Left kidney (tissue), 2 donors: ENCODE data around the gene MYPN. TPM values are rescaled to one million over a fixed set of nuclear protein-coding genes. Genes with fewer than 3 reads are reported as not detected.

ENCODE experiments used
- DNase-seq: peaks from one replicate; pipeline ENCODE4 v3.0.0-alpha.2; 2013
- polyA plus RNA-seq: library from polyadenylated mRNA; unstranded; fragments of 120-200 nt; gene quantifications from one replicate; pipeline ENCODE4 v1.2.1, GENCODE V29; 2013; ENCODE audit not compliant: insufficient read length

MYPN gene
- polyA plus RNA-seq, 1 donor: 0.03 TPM

GRCh38 chr10:68095153-68095552 is 14.1 kb upstream of the MYPN start:
- DNase-seq: no peak

GRCh38 chr10:68096913-68097516 is 12.3 kb upstream of the MYPN start:
- no peak for DNase-seq

- no peak for DNase-seq
Measured at GRCh38 chr10:68099736-68100135, 9.6 kb upstream of the MYPN start.

- DNase-seq: no peak
Measured at GRCh38 chr10:68101066-68101465, 8.2 kb upstream of the MYPN start.

DNA sequence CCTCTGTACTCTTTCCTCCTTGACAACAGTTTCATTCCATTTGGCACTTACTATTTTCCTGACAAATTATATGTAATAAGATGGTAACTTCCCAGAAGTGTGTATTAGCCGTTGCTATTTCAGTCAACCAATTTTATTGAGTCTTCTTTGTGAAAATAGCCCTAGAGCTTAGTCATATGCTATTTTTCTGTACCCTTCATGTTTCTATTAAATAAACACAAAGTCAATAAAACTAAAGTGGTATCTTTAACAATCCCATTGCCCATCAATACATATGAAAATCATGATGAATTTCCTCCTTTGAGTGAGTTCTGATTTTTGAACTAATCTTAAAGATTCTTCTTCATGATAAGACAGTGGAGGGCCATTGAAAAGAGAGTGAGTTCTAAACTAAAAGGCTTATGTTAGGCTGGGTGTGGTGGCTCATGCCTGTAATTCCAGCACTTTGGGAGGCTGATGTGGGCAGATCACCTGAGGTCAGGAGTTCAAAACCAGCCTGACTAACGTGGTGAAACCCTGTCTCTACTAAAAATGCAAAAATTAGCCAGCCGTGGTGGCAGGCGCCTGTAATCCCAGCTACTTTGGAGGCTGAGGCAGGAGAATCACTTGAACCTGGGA is 5.9 kb upstream of the MYPN start:
- DNase-seq: no peak

- DNase-seq: no peak
Measured at GRCh38 chr10:68103901-68104300, 5.4 kb upstream of the MYPN start.

GRCh38 chr10:68105820-68106219 is 3.5 kb upstream of the MYPN start:
- DNase-seq: no peak

DNA sequence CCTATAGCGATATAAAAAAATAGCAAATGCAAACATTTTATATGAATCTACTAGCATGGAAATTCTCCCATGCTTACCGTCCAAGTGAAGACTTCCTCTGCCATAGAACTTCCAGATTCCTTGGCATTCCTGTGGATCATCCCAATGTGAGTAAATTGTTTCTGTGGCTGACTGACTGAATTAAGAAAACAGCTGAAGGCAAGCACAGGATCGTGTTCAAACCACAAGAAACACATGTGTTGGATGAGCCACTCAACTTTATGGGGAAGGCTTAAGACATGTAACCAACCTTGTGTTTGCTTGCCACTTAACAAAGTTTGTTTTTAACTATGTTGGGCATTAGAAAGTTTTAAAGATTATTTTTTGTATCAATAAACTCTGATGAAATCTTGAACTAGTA is 2.6 kb upstream of the MYPN start:
- DNase-seq: no peak

DNA sequence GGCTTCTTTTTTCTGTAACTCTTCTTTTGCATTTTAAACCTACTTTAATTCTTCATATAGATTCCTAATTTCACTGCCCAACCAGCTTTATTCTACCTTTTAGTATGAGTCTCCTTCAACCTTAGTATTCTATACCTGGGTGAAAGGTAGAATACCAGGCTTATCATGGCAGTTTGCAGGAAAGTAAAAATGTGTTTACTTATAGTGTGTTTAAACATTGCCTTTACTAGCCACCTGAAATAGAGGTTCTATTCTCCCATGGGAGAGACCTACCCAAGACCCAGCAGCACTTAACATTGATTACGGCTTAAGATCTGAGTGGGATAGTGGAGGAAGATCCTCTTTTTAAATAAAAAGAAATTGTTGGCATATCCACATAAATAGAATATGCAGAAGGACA is 1.6 kb upstream of the MYPN start:
- no peak for DNase-seq

GRCh38 chr10:68108051-68108450 is 1.2 kb upstream of the MYPN start:
- DNase-seq: no peak

GRCh38 chr10:68108653-68109052 is 635 bp upstream of the MYPN start:
- DNase-seq: no peak

DNA sequence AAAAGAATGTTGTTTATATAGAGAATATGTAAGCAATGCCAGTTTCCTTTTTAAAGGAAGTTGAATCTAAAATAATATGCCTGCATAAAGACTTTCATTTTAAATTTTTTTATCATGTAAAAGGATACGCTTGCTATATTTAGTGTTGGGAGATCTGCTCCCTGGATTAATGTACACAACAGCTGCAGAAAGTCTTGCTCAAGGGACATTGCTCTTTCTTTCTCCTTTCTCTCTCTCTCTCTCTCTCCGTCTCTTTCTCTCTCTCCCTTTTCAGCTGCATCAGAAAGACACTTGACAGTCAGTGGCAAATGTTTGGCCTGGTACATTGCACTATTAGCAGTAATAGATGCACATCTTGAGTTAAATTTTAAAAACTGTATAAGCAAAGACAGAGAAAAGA is 739 bp downstream of the MYPN start:
- no peak for DNase-seq

DNA sequence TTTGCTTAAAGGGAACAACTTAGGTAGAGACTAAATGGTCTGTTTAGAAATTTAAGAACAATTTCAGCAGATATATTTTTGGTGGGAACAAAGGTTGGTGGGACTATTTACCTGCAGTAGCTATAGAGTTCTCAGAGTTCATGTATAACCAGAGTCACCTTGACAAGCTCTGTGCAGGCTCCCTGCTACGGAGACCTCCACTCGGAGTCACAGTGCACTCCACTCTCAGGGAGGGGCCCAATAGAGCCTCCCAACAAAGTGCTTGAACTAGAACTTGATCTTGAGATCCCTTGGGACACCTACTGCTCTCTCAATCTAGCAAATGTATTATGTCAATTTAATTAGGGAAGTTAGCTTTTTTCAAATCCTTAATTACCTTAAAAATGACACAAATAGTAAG is 2.3 kb downstream of the MYPN start:
- DNase-seq: no peak

DNA sequence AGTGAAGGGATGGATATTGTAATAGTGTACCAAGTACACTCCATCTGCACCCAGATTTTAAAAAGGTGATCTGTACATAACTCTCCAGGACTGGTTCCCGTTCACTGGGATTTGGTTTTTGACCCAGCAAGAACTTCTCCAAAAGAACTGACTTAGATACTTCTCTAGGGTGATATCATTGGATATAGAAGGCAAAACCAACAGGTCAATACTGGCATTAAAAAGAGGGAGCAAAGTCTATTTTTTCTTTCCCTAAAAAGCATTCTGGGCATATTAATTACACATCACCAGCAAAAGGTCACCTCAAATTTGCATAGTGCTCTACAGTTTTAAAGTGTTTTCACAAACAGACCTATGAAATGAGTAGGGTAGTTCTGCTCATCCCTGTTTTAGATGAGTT is 3.5 kb downstream of the MYPN start:
- no peak for DNase-seq

DNA sequence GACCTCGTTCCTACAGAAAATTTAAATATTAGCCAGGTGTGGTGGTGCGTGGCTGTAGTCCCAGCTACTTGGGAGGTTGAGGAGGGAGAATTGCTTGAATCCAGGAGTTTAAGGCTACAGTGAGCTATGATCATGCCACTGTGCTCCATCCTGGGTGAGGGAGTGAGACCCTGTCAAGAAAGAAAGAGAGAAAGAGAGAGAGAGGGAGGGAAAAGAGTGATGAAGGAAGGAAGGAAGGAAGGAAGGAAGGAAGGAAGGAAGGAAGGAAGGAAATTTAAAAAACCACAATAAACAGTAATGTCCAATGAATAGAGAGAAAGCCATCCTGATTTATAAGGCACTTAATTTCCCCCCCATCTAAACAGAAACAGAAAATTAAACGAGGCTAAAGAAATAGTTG is 9.4 kb downstream of the MYPN start:
- no peak for DNase-seq

- DNase-seq: no peak
Measured at GRCh38 chr10:68121020-68121743, 11.9 kb downstream of the MYPN start.

DNA sequence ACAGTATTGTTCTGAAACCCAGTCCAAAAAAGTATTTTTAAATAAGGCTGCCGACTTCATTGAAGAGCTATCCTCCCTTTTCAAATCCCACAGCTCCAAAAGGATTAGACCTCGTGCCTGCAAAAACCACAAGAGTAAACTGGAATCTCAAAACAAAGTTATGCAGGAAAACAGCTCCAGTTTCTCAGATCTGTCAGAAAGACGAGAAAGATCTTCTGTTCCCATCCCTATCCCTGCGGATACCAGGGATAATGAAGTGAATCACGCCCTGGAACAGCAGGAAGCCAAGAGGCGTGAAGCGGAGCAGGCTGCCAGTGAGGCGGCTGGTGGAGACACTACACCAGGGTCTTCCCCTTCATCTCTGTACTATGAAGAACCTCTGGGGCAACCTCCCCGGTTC is 12.6 kb downstream of the MYPN start:
- no peak for DNase-seq

GRCh38 chr10:68124718-68125117 is 15.4 kb downstream of the MYPN start:
- no peak for DNase-seq

DNA sequence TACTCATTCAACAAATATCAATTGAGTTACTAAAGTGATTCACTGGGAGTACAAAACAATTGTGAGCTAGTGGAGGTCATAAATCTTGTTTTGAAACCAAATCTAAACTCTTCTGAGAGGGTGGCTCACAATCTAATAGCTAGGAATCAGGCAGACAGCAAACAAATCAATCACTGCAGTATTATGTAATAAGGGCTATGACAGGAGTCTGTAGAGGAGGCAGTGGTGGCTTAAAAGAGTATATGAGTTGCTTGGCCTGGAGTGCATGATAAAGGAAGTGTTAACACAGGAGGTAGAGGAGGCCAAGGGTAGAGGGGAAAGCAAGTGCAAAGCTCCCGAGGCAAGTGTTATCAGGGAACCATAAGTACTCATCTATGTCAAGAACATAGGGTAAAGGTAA is 16.5 kb downstream of the MYPN start:
- DNase-seq: no peak

- DNase-seq: no peak
Measured at GRCh38 chr10:68128015-68128414, 18.7 kb downstream of the MYPN start.

DNA sequence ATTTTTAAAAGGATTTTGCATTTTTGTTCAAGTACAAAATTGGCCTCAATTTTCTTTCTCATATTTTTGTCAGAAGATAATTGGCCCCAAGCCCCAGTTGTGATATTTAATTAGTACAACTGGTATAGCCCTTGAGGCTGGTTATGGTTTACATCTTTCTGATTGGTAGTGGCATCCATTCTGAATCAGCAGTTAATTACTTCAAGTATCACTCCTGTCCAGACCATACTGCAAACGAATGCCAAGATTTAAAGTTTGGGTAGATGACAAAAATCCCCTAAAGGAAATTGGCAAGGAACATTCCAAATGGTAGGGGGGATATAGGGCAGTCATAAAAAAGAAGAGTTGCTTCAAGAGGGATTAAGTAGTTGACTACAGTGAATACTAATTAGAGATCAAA is 23.1 kb downstream of the MYPN start:
- DNase-seq: no peak

GRCh38 chr10:68133523-68133922 is 24.2 kb downstream of the MYPN start:
- DNase-seq: no peak

GRCh38 chr10:68135362-68135761 is 26.1 kb downstream of the MYPN start:
- no peak for DNase-seq
